Tongue (tissue), 2 donors: ENCODE results near the gene ALDH1A3. TPM values are rescaled to one million over a fixed set of nuclear protein-coding genes. Genes with fewer than 3 reads are reported as not detected.
A peak's percentile ranks its signal among the peaks of the same experiment; 100 is the strongest.

ENCODE experiments used
- DNase-seq: peaks from one replicate; pipeline ENCODE4 v3.0.0-alpha.2; 2015
- total RNA-seq: library from RNA; depleted of rRNA; stranded (reverse); fragments of >200 nt; gene quantifications from one replicate; pipeline ENCODE4 v1.2.3, GENCODE V29; 2014

The ALDH1A3 gene
- total RNA-seq, 1 donor from 2014 or later: 59.0 TPM

DNA sequence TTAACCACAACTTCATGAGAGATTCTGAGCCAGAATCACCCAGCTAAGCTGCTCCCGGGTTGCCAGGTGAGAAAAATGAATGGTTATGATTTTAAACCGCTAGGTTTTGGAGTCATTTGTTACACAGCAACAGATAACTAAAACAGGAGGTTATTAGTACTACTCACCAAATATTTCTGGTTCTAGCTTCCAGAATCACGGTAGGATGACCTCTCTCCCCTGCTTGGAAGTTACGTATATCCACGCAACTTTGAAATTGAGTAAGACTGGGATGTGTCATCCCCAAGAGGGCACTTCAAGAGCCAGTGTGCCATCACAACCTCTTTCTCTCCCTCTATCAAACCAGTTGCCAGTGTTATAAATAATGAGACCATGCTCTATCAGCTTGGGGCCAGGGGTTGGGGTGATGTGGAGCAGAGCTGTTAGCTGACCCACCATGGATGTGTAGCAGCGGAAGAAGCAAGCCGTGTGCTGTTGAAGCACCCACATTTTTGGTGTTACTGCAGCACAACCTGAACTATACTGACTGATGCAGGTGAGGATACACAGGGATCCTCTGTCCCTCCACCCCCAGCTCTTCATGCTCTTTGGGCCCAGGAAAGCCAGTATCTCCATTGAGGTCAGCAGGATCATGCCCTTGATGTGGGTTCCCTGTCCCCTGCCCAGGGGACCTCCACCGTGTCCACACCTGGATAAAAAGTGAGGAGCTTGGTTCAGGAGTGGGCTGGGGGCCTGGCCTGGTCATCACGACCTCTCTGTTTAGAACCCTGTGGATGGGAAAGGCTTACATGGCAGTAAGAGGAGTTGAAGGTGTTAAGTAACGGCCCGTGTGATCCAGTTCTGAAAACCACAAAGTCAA lies 19.4 kb upstream of the ALDH1A3 start:
- DNase-seq: no peak

DNA sequence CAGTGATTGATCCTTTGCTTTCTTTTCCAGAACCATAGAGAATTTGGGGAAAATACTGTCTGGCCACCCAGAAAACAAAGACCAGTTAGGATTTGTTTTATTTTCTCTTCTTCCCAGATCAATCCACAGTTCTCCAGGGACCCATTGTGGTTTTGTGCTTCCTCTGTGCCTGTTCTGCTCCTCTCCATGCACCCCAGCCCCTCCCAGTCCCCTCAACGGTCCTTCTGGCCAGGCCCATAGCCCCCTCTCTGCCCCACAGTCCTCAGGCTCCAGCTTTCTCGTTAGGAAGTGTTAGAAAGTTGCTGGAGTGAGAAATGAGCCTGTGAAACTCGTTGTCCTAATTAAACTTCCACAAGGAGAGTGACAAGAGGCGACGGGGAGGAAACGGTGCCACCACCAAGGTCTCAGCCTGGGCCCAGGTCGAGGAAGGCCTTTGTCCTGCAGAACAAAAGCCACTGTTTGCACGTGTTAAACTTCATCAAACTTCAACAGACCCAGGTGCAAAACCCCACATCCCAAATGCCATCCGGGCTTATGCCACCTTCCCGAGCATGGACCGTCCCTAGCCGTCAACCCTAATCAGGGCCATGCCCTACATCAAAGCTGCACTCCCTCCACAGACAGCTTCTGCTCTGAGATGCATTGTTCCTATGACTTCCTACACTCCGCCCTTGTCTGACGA lies 18.7 kb upstream of the ALDH1A3 start:
- no peak for DNase-seq

- peak; percentile 89 for DNase-seq
Observed at GRCh38 chr15:100861511-100861991, 18.1 kb upstream of the ALDH1A3 start.

- DNase-seq: no peak
Observed at GRCh38 chr15:100862162-100862561, 17.5 kb upstream of the ALDH1A3 start.

GRCh38 chr15:100863075-100863795 lies 16.4 kb upstream of the ALDH1A3 start:
- DNase-seq: peak; percentile 33

GRCh38 chr15:100863796-100864267 lies 15.8 kb upstream of the ALDH1A3 start:
- DNase-seq: peak; percentile 91

DNA sequence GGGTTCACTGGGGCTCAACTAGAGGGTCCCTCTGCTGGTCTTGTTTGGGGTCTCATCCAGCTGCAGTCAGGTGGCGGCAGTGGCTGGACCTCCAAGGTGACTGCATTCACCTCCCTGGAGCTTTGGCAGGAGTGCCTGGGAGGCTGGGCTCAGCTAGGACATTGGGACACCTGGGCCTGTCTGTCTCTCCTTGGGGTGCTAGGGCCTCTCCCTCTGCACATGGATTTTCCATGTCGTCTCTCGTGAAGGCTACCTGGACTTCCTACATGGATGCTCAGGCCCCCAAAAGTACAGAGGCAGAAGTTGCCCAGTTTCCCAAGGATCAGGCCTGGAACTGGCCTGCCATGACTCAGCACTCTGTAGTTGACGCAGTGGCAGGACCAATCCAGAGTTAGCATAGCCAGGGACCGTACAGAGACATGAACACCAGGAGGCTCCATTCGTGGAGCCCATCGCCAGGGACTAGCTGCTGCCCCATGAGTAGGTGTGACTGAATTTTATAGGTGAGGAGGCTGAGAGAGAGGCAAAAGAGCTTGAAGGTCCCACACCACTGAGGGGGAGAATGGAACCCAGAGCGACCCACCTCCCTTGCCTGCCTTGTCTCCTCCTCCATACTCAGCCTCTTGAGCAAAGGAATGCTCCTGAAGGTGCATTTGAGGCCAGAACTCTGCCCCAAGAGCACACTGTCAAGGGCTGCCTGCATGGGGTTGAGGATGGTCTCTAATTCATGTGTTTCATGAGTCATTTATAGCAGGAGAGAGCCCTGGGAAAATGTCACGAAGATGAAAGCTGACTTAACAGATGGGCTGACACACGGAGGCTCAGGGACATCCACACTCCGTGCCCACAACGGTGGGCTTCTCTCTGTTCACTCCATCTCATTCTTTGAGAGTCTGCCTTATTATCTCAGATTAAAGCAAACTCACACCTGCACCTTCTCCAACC lies 13.0 kb upstream of the ALDH1A3 start:
- no peak for DNase-seq

GRCh38 chr15:100867433-100867832 lies 12.2 kb upstream of the ALDH1A3 start:
- DNase-seq: no peak

- DNase-seq: no peak
Observed at GRCh38 chr15:100869151-100869999, 10.3 kb upstream of the ALDH1A3 start.

GRCh38 chr15:100873029-100873677 lies 6.5 kb upstream of the ALDH1A3 start:
- DNase-seq: peak; percentile 92

DNA sequence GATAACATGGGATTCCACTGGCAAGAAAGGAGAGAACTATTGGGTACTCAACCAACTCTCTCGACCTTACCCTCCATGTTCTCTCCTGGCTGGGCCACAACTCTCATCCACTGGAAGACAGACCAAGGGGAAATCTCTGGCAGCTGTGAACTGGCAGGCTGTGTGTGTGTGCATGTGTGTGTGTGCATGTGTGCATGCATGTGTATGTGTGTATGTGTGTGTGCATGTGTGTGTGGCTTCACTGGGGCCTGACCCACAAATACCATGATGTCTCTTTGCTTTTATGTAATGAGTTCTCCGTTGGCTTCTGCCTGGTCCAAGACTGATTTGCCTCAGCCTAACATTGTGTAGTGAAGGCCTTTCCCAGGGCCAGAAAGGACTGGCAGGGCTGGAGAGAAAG lies 4.1 kb upstream of the ALDH1A3 start:
- DNase-seq: no peak

GRCh38 chr15:100875976-100876375 lies 3.7 kb upstream of the ALDH1A3 start:
- no peak for DNase-seq

DNA sequence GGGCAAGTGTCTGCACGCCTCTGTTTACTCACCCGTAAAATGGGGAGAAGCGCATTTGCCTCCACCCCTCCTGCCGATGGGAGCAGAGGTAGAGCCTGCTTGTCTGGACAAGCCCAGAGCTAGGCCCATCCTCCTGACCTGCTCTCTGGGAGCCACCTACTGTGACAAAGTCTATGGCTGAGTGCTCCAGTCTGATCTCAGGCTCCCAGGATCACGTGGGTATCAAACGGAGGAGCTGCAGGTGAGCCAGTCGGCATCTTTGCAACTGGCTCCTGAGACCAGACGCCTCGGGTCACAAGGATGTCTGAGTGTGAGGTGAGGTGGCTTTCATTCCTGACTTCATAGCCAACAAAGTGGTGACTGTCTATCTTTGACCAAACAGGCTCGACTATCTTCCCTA lies 2.1 kb upstream of the ALDH1A3 start:
- no peak for DNase-seq

DNA sequence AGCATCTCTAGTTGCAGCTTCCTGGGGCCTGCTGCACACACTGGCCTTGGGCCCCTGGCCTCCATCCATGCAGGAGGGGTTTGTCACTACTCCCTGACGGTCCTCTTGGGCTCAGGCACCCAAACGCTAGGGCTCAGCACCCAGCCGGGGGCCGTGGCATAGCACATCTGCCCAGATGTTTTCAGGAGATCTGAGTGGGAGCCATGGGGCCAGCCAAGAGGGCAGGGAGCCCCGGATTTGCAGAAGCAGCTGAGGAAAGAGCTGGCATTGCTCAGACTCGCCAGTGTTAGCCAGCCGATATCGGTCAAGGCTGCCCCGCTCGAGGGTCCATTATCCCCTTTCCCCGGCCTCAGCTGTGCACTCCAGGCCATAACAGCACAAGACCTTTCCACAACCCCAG lies 1.5 kb upstream of the ALDH1A3 start:
- no peak for DNase-seq

DNA sequence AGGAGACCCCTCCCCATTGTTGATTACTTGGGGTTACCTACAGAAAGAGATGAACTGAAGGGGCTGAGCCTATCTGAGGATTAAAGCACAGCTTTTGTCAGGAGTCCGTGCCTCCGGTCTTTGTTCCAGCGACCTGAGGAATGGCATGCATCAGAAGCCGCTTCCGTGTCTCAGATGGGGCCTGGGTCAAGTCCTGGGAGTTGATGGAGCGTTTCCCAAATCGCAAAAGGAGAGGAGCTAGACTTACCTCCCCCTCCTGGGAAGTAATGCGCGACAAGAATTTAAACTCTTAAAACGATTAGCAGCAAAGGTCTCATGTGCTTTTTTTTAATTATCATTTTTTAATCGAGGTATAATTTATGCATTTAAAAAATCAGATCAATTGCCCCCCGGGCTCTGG lies 983 bp upstream of the ALDH1A3 start:
- no peak for DNase-seq

DNA sequence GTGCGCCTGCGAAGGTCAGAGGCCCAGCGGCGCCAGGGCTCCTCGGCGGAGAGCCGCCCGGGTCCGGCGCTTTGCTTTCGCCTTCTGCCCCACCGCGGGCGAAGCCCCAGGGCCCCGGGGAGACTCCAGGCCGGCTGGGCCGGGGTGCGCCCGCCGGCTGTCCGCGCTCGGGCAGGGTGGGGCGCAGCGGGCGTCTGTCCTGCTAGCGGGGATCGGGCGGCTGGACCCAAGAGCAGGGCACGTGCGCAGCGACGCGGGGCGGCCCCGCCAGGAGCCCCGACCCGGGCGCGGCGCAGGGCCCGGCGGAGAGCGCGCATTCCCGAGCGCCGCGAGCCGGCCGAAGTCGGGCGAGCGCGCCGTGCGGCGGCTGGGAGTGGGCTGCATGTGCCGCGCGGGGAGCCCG lies 569 bp upstream of the ALDH1A3 start:
- DNase-seq: no peak

DNA sequence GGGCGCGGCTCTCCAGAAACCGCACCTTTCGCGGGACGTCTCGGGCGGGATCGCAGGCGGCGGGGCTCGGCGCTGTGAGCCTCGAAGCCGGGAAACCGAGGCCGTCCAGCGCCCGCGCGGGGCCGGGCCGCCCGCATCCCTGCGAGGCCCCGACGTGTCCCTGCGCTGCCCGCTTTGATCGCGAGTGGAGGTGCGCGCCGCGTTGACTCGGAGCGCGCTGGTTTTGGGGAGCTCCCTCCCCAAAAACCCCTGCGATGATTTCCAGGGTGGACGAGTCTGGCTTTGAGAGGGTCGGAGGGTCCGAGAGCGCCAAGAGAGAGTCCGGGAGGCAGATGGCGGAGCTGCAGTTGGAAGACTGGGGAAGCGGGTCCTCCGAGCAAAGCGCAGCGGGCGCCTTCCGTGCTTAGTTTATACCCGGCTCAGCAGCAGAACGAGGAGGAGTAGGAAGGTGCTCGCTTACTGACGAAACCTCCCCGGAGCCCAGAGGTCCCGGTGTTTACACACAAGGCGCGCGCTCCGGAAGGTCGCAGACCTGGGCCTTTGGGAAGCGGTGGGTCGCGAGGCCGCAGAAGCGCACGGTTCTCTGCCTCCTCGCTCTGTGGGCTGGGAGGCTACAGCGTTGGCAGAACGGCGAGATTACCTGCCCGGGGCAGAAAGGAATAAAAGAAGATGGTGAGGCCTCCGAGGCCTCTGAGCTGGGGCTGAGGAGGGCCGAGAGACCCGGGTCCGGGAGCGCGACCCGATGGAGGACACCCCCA lies 687 bp downstream of the ALDH1A3 start:
- DNase-seq: no peak

DNA sequence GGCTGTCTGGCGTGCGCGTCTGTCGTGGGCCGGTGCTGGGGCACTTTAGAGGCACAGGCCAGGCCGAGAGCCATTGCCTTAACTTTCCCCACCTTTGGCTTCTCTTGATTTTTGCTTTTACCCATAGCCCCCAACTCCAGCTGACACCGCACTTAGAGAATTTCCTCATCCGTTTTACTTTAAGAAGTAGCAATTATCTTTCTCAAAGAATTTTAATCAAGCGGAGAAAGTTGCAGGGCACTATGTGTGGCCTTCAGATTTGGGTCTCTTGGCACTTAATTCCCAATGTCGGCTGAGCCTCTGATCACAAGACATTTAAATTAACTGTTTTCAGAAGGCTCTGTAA lies 1.2 kb downstream of the ALDH1A3 start:
- DNase-seq: no peak

DNA sequence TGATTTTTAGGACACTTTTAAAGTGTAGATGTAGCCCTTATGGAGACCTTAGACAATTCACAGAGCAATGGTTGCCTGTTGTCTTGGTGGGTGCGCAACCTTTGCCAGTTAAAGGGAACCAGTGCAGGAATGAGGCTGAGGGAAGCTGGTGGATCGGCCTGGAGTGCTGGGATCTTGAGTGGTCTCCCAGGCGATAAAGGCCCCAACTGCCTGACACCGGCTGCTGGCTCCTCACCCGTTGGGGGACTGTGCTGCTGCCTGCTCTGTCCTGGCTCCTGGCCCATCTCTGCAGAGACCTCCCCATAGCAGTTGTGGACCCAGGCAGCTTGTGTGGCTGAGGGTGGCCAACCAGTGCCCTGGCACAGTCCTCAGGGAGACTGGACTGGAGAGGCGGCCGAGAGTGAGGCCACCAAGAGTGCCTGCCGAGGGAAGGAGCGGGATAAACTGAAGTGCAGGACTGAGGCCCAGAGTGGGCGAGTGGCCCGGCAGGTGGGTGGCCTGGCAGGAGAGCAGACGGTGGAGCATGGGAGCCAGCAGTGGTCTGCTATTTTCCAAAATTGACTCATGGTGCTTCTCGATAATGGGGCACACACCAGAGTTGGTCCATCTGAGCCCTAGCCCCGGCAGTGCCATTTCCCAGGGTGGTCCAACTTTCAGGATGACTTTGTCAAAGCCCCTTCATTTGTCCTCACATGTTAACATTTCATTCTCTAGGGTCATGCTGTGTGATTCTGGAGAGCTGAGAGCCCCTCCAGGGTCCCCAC lies 2.1 kb downstream of the ALDH1A3 start:
- DNase-seq: no peak
